ENCODE results near the gene UBTF. TPM values are rescaled to one million over a fixed set of nuclear protein-coding genes. Genes with fewer than 3 reads are reported as not detected.

The UBTF gene, protein sequence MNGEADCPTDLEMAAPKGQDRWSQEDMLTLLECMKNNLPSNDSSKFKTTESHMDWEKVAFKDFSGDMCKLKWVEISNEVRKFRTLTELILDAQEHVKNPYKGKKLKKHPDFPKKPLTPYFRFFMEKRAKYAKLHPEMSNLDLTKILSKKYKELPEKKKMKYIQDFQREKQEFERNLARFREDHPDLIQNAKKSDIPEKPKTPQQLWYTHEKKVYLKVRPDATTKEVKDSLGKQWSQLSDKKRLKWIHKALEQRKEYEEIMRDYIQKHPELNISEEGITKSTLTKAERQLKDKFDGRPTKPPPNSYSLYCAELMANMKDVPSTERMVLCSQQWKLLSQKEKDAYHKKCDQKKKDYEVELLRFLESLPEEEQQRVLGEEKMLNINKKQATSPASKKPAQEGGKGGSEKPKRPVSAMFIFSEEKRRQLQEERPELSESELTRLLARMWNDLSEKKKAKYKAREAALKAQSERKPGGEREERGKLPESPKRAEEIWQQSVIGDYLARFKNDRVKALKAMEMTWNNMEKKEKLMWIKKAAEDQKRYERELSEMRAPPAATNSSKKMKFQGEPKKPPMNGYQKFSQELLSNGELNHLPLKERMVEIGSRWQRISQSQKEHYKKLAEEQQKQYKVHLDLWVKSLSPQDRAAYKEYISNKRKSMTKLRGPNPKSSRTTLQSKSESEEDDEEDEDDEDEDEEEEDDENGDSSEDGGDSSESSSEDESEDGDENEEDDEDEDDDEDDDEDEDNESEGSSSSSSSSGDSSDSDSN
- polyA plus RNA-seq (2013, experiment 1 of 2), result 78.3 TPM
- polyA plus RNA-seq (2013, experiment 2 of 2), result 65.2 TPM

DNA sequence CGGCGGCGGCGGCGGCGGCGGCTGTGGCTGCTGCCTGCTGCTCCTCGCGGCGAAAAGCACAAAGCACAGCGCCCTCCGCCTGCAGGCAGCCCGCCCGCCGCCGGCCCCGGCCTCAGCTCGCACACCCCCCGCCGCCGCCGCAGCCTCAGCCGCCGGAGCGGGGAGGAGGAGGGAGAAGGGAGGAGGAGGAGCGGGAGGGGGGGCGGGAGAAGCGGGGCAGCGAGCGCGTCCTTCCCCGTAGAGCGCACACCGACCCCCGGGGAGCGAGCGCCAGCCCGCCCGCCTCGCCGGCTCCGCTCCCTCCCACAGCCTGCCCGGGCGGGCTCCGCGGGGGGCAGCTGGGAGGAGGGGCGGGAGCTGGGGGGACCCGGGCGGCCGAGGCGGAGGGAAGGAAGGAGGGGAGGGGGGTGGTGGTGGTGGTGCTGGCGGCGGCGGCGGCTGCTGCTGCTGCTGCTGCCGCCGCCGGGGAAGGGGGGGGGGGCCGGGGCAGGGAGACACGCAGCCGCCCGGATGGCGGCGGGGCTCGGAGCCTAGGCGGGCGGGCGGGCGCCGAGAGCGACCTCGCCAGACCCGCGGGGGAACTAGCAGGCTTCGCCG is at the start of gene UBTF:
TSS of gene UBTF (minus strand) at position 60 of the 597 bp plus-strand sequence. CDS start 1,446 bp downstream, outside the sequence.
- under 1% methylated on average over 55 of the region's 76 CpGs for WGBS
- H3K27me3 ChIP-seq (ENCODE audit: insufficient read depth, low read length), result no peaks in the 10 kb centered on the region; the same call in 1 of the 2 replicates
- H3K4me1 ChIP-seq (ENCODE audit: insufficient read depth, low read length), result peaks cover 12% of the 10 kb centered on the region
- H3K9ac ChIP-seq (ENCODE audit: low read depth, low read length), result peak within 1 kb of the TSS; percentile 98
- no peaks in the 10 kb centered on the region for H3K9me3 ChIP-seq (ENCODE audit: insufficient read depth, low read depth, low read length)
- peak within 1 kb of the TSS; percentile 97 for H3K27ac ChIP-seq (ENCODE audit: low read depth, low read length)
- H3K36me3 ChIP-seq (ENCODE audit: insufficient read depth, low read length), result peaks cover 26% of the 10 kb centered on the region
- H3K4me3 ChIP-seq (ENCODE audit: low read length), result peak within 1 kb of the TSS; percentile 82

DNA sequence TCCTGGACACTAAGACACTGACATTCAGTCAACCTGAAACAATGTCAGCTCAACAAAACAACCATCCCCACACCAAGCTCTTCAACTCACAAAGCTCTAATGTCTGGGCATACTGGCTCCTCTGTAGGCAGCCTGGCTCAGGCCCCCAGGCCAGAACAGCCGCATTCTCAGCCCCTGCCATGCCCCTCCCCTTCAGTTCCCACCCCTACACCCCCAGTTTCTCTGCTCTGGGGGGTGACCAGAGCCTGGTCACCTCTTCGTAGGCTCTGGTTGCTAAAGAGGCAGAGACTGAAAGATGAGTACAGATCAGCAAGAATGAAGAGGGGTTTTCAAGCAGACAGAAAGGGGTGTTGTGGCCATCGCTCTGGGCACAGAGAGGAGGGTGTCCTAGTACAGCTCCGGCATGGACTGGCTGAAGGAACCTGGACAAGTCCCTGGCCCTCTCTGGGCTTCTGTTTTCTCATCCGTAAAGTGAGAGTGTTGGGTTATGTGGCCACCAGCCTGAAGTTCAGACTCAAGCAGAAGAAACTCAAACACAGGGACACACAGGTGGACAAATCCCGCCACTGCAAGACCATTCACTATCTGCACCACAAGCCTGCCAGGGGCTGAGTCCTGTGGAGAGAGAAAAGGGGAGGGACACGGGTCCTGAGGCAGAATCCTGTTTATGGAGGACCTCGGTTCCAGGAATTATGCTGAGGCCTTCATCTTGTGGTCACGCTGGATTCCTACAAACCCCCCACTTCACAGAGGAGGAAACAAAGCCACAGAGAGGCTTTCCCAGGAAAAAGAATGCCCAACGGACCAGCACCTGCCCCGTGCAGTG is 49.4 kb upstream of the UBTF start:
- H3K9me3 ChIP-seq (ENCODE audit: insufficient read depth, low read depth, low read length), result no peaks in the 10 kb centered on the region
- no peaks in the 10 kb centered on the region for H3K36me3 ChIP-seq (ENCODE audit: insufficient read depth, low read length)
- no peak overlapping the region for H3K9ac ChIP-seq (ENCODE audit: low read depth, low read length)
- no peak overlapping the region for H3K27ac ChIP-seq (ENCODE audit: low read depth, low read length)
- H3K4me1 ChIP-seq (ENCODE audit: insufficient read depth, low read length), result peaks cover 3% of the 10 kb centered on the region; the same call in 1 of the 2 replicates
- no peaks in the 10 kb centered on the region for H3K27me3 ChIP-seq (ENCODE audit: insufficient read depth, low read length)
- WGBS, result 87% methylated on average over 11 of the region's 11 CpGs
- H3K4me3 ChIP-seq (ENCODE audit: low read length), result no peak overlapping the region

DNA sequence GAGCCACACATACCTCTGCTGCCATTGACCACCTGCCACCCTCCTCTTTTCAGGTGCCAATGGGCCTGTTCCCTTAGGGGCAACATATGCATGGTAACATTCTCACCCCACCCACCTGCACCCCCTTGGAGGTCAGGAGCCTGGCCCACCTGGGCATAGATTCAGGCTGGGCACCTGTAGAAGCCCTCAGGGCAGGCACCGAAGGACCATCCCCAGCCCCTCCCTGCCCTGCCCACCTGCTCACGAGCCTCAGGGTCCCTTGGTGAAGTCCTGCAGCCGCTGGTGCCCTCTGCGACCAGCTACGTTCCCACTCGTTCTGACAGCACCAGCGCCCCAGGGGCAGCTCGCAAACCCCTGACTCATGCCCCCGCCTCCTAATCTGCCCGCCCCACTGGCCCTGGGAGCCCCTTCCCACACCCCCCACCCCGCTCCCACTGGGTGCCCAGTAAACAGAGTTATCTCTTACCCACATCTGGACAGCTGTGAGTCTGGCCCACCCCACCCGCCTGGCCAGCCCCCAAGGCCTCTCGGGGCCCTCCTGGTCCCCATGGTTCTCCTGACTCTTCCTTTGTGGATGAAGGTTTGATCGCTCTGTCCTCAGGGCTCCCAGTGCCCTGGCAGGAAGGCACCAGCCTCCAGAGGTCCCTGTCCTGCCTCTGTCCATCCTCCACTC is 48.5 kb upstream of the UBTF start, which contains the start of gene SLC4A1:
TSS of gene SLC4A1 (minus strand) at position 318 of the 673 bp plus-strand sequence. CDS start 5,269 bp downstream, outside the sequence.
- H3K4me3 ChIP-seq (ENCODE audit: low read length), result no peak within 1 kb of the TSS
- H3K36me3 ChIP-seq (ENCODE audit: insufficient read depth, low read length), result no peaks in the 10 kb centered on the region
- no peaks in the 10 kb centered on the region for H3K27me3 ChIP-seq (ENCODE audit: insufficient read depth, low read length)
- H3K4me1 ChIP-seq (ENCODE audit: insufficient read depth, low read length), result no peaks in the 10 kb centered on the region
- no peak within 1 kb of the TSS for H3K9ac ChIP-seq (ENCODE audit: low read depth, low read length)
- no peaks in the 10 kb centered on the region for H3K9me3 ChIP-seq (ENCODE audit: insufficient read depth, low read depth, low read length)
- 89% methylated on average over 14 of the region's 14 CpGs for WGBS
- no peak within 1 kb of the TSS for H3K27ac ChIP-seq (ENCODE audit: low read depth, low read length)

DNA sequence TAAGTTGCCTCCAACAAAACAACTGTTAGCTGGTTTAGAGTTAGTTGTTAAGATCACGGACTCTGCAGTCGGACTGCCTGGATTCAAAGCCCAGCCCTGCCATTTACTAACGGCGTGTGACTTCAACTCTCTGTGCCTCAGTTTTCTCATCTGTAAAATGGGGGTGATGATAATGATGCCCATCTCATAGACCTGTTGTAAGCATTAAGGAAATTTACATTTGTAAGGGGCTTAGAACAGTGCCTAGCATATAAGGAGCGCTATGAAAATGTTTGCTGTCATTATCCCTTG is 47.6 kb upstream of the UBTF start:
- Histone ChIP-seq H3K9me3 (ENCODE audit: insufficient read depth, low read depth, low read length) (no peaks in the 10 kb centered on the region), H3K4me1 (ENCODE audit: insufficient read depth, low read length) (no peaks in the 10 kb centered on the region), H3K4me3 (ENCODE audit: low read length) (no peak overlapping the region), H3K36me3 (ENCODE audit: insufficient read depth, low read length) (no peaks in the 10 kb centered on the region), H3K27ac (ENCODE audit: low read depth, low read length) (no peak overlapping the region), H3K27me3 (ENCODE audit: insufficient read depth, low read length) (no peaks in the 10 kb centered on the region), H3K9ac (ENCODE audit: low read depth, low read length) (no peak overlapping the region)
- WGBS, result 96% methylated on average over 5 of the region's 5 CpGs

DNA sequence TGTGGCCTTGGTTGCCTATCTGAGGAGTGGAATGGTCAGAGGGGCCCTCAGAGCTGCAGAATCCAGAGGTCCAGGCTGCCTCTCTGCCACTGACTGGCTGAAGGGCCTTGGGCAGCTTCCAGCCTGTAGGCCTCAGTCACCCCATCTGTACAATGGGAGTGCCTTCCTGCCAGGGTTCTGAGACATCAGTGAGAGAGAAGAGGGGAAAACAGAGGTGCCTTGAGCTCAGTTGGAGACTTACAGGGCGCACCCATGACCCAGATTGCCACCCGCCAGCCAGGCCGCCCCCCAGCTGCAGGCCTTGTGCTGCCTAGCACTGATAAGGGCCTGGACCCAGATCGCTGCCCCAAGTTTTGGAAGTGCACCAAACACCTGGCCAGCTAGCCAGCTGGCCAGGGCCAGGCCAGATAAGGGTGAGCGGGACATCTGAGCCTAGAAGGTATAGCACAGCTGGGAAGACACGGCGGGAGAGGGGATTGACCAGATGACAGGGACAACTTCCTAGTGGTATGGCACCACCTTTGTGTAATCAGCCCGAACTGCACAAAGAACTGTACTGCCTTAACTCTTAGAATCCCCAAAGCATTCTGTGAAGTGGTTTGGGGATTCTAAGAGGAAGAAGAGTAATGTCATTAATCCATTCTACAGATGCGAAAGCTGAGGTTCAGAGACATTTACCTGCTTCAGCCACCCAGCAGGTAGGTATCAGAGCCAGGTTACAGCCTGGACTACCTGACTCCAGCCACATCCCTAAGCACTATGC is 47.1 kb upstream of the UBTF start:
- H3K9me3 ChIP-seq (ENCODE audit: insufficient read depth, low read depth, low read length), result no peaks in the 10 kb centered on the region
- H3K27ac ChIP-seq (ENCODE audit: low read depth, low read length), result no peak overlapping the region
- no peaks in the 10 kb centered on the region for H3K4me1 ChIP-seq (ENCODE audit: insufficient read depth, low read length)
- no peak overlapping the region for H3K4me3 ChIP-seq (ENCODE audit: low read length)
- no peaks in the 10 kb centered on the region for H3K36me3 ChIP-seq (ENCODE audit: insufficient read depth, low read length)
- 92% methylated on average over 9 of the region's 9 CpGs for WGBS
- no peak overlapping the region for H3K9ac ChIP-seq (ENCODE audit: low read depth, low read length)
- H3K27me3 ChIP-seq (ENCODE audit: insufficient read depth, low read length), result no peaks in the 10 kb centered on the region

DNA sequence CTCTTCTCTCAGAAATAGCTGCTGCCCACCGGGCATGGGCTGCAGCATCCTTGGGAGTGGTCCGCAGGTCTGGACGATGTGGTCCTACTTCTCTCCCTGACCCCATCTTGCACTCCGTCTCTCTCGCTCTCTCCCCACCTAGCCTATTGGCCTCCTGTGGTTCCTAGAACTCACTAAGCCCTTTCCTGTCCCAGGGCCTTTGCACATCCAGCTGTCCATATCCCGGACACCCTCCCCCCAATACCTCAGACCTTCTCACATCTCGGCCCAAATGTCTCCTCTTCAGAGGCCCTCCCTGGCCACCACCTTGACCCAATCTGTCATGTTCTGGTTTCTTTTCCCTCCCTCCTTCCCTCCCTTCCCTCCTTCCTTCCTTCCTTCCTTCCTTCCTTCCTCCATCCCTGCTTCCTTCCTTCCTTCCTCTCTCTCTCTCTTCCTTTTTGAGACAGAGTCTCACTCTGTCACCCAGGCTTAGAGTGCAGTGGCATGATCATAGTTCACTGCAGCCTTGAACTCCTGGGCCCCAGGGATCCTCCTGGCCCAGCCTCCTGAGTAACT is 43.9 kb upstream of the UBTF start:
- 90% methylated on average over 7 of the region's 7 CpGs for WGBS
- H3K27ac ChIP-seq (ENCODE audit: low read depth, low read length), result no peak overlapping the region

DNA sequence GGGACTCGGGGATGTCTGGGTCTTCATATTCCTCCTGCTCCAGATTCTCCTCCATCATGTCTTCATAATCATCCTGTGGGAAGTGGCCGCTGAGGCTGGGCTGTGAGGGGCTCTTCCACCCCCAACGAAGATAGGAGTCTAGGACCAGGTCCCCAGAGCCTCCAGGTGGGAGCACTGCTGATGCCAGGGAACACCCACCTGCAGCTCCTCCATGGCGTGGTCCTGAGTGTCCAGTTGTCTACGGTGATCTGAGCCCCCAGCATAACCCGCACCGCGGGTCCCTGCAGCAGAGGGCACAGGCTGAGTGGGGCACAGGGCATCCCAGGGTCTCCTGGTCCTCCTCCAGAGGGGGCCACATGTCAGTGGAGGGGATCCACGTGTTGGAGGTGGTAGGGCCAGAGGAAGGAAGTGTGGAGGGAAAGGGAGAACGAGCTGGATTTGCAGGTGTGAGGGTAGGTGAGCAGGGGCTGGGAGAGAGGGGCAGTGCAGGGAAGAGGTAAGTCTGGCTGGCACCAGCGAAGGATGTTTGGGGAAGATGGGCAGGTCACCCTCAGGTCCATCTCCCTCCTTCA is 43.3 kb upstream of the UBTF start:
- Histone ChIP-seq H3K4me3 (ENCODE audit: low read length) (no peak overlapping the region), H3K36me3 (ENCODE audit: insufficient read depth, low read length) (no peaks in the 10 kb centered on the region), H3K27ac (ENCODE audit: low read depth, low read length) (no peak overlapping the region), H3K9ac (ENCODE audit: low read depth, low read length) (no peak overlapping the region), H3K27me3 (ENCODE audit: insufficient read depth, low read length) (no peaks in the 10 kb centered on the region), H3K4me1 (ENCODE audit: insufficient read depth, low read length) (no peaks in the 10 kb centered on the region), H3K9me3 (ENCODE audit: insufficient read depth, low read depth, low read length) (no peaks in the 10 kb centered on the region)
- 78% methylated on average over 11 of the region's 11 CpGs for WGBS

More for the DNA sequence above, 43.9 kb upstream of the UBTF start:
- Histone ChIP-seq H3K9ac (ENCODE audit: low read depth, low read length) (no peak overlapping the region), H3K4me3 (ENCODE audit: low read length) (no peak overlapping the region), H3K4me1 (ENCODE audit: insufficient read depth, low read length) (no peaks in the 10 kb centered on the region), H3K9me3 (ENCODE audit: insufficient read depth, low read depth, low read length) (no peaks in the 10 kb centered on the region), H3K36me3 (ENCODE audit: insufficient read depth, low read length) (no peaks in the 10 kb centered on the region), H3K27me3 (ENCODE audit: insufficient read depth, low read length) (no peaks in the 10 kb centered on the region)

DNA sequence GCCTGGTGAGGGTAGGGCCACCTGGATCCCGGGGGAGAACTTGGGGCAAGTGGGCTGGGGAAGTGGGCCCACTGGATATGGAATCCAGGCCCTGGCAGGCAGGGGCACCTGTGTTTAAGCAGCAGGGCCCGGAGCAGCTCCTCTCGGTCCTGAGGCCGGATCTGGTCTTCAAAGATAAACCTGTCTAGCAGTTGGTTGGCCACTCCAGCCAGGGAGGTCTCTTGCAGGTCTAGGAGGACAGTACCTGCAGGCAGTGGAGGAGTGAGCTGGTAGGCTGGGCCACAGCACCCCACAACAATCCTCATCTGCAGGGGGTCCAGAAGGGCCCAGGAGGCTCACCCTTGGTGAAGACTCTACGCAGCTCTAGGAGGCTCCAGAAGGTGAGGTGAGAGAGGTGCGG is 40.8 kb upstream of the UBTF start:
- Histone ChIP-seq H3K27ac (ENCODE audit: low read depth, low read length) (no peak overlapping the region), H3K4me3 (ENCODE audit: low read length) (no peak overlapping the region), H3K27me3 (ENCODE audit: insufficient read depth, low read length) (no peaks in the 10 kb centered on the region), H3K9ac (ENCODE audit: low read depth, low read length) (no peak overlapping the region), H3K4me1 (ENCODE audit: insufficient read depth, low read length) (no peaks in the 10 kb centered on the region), H3K9me3 (ENCODE audit: insufficient read depth, low read depth, low read length) (no peaks in the 10 kb centered on the region), H3K36me3 (ENCODE audit: insufficient read depth, low read length) (no peaks in the 10 kb centered on the region)
- 95% methylated on average over 6 of the region's 6 CpGs for WGBS

DNA sequence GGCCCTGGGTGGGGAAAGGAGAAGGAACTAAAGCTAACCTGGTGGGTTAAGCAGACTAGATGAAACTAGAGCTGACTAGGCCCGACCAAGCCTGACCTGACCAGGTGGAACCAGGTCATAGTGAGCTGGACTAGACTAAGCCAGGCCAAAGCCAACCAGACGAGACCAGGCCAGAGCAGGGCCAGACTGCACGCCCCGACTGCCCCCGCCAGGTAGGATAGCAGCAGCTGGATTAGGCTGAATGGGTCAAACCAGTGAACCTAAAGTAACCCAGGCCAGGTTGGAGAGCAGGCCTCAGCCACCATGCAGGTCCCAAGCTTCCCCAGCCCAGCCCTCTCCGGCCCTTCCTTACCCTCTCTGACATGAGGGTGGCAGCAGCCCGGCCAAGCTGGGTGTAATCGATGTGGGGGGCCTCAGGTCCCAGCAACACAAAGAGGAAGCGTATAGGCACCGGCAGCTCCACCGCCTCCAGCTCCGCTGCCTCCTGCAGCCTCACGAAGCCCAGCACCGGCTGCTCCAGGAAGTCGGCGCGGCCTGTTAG is 39.4 kb upstream of the UBTF start:
- Histone ChIP-seq H3K9ac (ENCODE audit: low read depth, low read length) (no peak overlapping the region), H3K4me3 (ENCODE audit: low read length) (no peak overlapping the region), H3K9me3 (ENCODE audit: insufficient read depth, low read depth, low read length) (no peaks in the 10 kb centered on the region), H3K36me3 (ENCODE audit: insufficient read depth, low read length) (no peaks in the 10 kb centered on the region), H3K27ac (ENCODE audit: low read depth, low read length) (no peak overlapping the region), H3K4me1 (ENCODE audit: insufficient read depth, low read length) (no peaks in the 10 kb centered on the region), H3K27me3 (ENCODE audit: insufficient read depth, low read length) (no peaks in the 10 kb centered on the region)
- WGBS, result 90% methylated on average over 17 of the region's 17 CpGs
